Fibroblast of lung (primary cell): ENCODE results near the gene SPATA16. TPM values are rescaled to one million over a fixed set of nuclear protein-coding genes. Genes with fewer than 3 reads are reported as not detected.

Source experiments
- DNase-seq, 2 donors: peaks; one replicate each; pipeline versions ENCODE4 v3.0.0 to v3.0.0-alpha.2; 2010; ENCODE audit warnings: low read depth in 2 of 2
- H2AFZ ChIP-seq: 2 replicates; pipeline ENCODE4 v1.5.1; 2012; ENCODE audit warnings: low read length, control low read depth, inconsistent platforms
- H3K27ac ChIP-seq: 2 replicates; pipeline ENCODE4 v1.5.1; 2011; ENCODE audit warnings: low read length, control low read depth; ENCODE audit not compliant: insufficient read depth
- H3K27me3 ChIP-seq: 2 replicates; pipeline ENCODE4 v1.5.1; 2011; ENCODE audit warnings: mild to moderate bottlenecking, low read length; ENCODE audit not compliant: control insufficient read depth, insufficient read depth
- H3K36me3 ChIP-seq: 2 replicates; pipeline ENCODE4 v1.5.1; 2011; ENCODE audit warnings: low read length; ENCODE audit not compliant: control insufficient read depth, insufficient read depth
- H3K4me1 ChIP-seq: 2 replicates; pipeline ENCODE4 v1.5.1; 2011; ENCODE audit warnings: low read length; ENCODE audit not compliant: control insufficient read depth, insufficient read depth; ENCODE audit errors: extremely low read depth
- H3K4me2 ChIP-seq: 2 replicates; pipeline ENCODE4 v1.5.1; 2011; ENCODE audit warnings: low read length, control low read depth; ENCODE audit not compliant: insufficient read depth; ENCODE audit errors: extremely low read depth
- H3K4me3 ChIP-seq, 4 experiments: fragments of 200-600 bp in 1 of 4; sonication (generic) in 1 of 4; replicated peaks in 1 of 4; 2 replicates each; pipeline ENCODE4 v1.5.1; 2011 to 2016; ENCODE audit warnings: low read length in 4 of 4, low read depth in 3 of 4, mild to moderate bottlenecking in 3 of 4, control low read depth in 2 of 4, inconsistent platforms in 1 of 4, mixed read lengths in 1 of 4; ENCODE audit not compliant: insufficient read depth in 1 of 4; ENCODE audit errors: control extremely low read depth in 1 of 4
- H3K79me2 ChIP-seq: 2 replicates; pipeline ENCODE4 v1.5.1; 2012; ENCODE audit warnings: mild to moderate bottlenecking, low read length, inconsistent platforms; ENCODE audit not compliant: control insufficient read depth, insufficient read depth
- H3K9ac ChIP-seq: 2 replicates; pipeline ENCODE4 v1.5.1; 2011; ENCODE audit warnings: mild to moderate bottlenecking, low read length, control low read depth; ENCODE audit not compliant: insufficient read depth
- H3K9me3 ChIP-seq: 2 replicates; pipeline ENCODE4 v1.5.1; 2012; ENCODE audit warnings: low read depth, low read length; ENCODE audit not compliant: control insufficient read depth, insufficient read depth
- H4K20me1 ChIP-seq: 2 replicates; pipeline ENCODE4 v1.5.1; 2011; ENCODE audit warnings: low read length; ENCODE audit not compliant: control insufficient read depth, insufficient read depth; ENCODE audit errors: extremely low read depth
- EZH2 ChIP-seq: IDR thresholded peaks from 2 replicates; pipeline ENCODE4 v1.5.1; 2012; ENCODE audit warnings: low read length, control low read depth, mild to moderate bottlenecking; ENCODE audit errors: missing control alignments
- polyA plus RNA-seq, 2 donors: library from polyadenylated mRNA; depleted of rRNA in 1 of 2; stranded (reverse) in 1 of 2; unstranded in 1 of 2; fragments of >200 nt; gene quantifications; 2 replicates each; pipeline ENCODE4 v1.2.1, GENCODE V29; 2011 to 2012; ENCODE audit warnings: missing spikeins in 1 of 2
- total RNA-seq: library from RNA; depleted of rRNA; stranded (reverse); fragments of >200 nt; gene quantifications from 2 replicates; pipeline ENCODE4 v1.2.1, GENCODE V29; 2014
- TF ChIP-seq, protein P1 (sequence below), 2 donors: IDR thresholded peaks in 1 of 2; conservative IDR thresholded peaks in 1 of 2; 1 replicate in 1 of 2; 2 replicates in 1 of 2; pipeline ENCODE4 v1.5.1; 2011 to 2012; ENCODE audit warnings: low read length in 2 of 2, control low read depth in 1 of 2, inconsistent platforms in 1 of 2, low read depth in 1 of 2, mild to moderate bottlenecking in 1 of 2

The SPATA16 gene
- total and polyA plus RNA-seq, 2 donors (not counting 1 experiment from before 2014, with no cell fraction given) = not detected

DNA sequence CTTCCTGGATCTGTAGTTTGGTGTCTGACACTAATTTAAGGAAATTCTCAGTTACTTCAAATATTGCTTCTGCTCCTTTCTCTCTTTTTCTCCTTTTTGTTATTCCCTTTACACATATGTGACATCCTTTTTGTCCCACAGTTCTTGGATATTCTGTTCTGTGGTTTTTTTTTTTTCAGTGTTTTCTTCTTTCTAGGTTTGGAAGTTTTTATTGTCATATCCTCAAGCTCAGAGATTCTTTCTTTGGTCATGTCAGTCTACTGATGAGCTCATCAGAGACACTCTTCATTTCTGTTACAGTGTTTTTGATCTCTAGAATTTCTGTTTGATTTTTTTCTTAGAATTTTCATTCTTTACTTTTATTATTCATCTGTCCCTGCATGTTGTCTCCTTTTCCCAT is 140.5 kb downstream of the SPATA16 start:
- no peak for DNase-seq
- no peak overlapping the region for H3K4me2 ChIP-seq

DNA sequence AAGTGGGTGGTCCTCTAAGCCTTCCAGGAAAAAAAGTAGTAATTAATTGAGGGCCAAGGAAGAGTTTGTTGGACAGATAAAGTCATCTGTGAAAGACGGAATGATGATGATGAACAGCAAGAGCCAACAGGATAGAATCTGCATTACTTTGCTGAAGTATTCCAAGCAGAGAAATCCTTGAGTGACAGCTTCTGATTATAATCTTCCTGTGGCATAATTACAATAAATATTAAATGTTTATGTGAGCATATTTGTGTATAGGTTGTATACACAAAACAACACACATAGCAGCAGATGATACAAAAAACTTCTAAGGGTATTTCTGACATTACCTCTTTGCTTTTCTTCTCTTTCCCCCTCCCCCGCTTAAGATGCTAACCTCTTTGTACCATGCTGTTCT is 147.6 kb downstream of the SPATA16 start:
- H3K27ac ChIP-seq = no peak overlapping the region
- DNase-seq = no peak

More for the DNA sequence above, 140.5 kb downstream of the SPATA16 start:
- H3K9ac ChIP-seq = no peak overlapping the region
- no peak overlapping the region for H3K27ac ChIP-seq
- H3K4me3 ChIP-seq = no peak overlapping the region
- no peaks in the 10 kb centered on the region for H3K36me3 ChIP-seq
- no peaks in the 10 kb centered on the region for H3K9me3 ChIP-seq
- H4K20me1 ChIP-seq = no peaks in the 10 kb centered on the region
- H3K4me1 ChIP-seq = no peaks in the 10 kb centered on the region
- no peaks in the 10 kb centered on the region for H3K27me3 ChIP-seq
- no peak overlapping the region for H2AFZ ChIP-seq
- no peaks in the 10 kb centered on the region for H3K79me2 ChIP-seq
- TF ChIP-seq, protein P1, sequence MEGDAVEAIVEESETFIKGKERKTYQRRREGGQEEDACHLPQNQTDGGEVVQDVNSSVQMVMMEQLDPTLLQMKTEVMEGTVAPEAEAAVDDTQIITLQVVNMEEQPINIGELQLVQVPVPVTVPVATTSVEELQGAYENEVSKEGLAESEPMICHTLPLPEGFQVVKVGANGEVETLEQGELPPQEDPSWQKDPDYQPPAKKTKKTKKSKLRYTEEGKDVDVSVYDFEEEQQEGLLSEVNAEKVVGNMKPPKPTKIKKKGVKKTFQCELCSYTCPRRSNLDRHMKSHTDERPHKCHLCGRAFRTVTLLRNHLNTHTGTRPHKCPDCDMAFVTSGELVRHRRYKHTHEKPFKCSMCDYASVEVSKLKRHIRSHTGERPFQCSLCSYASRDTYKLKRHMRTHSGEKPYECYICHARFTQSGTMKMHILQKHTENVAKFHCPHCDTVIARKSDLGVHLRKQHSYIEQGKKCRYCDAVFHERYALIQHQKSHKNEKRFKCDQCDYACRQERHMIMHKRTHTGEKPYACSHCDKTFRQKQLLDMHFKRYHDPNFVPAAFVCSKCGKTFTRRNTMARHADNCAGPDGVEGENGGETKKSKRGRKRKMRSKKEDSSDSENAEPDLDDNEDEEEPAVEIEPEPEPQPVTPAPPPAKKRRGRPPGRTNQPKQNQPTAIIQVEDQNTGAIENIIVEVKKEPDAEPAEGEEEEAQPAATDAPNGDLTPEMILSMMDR (conservative IDR thresholded peaks at IDR 0.05 in 1 of 2, IDR thresholded peaks at IDR 0.05 in 1 of 2; ENCODE audit: low read depth in 1 of 2, low read length in 2 of 2) = no peak
- TF ChIP-seq EZH2 = no peak

DNA sequence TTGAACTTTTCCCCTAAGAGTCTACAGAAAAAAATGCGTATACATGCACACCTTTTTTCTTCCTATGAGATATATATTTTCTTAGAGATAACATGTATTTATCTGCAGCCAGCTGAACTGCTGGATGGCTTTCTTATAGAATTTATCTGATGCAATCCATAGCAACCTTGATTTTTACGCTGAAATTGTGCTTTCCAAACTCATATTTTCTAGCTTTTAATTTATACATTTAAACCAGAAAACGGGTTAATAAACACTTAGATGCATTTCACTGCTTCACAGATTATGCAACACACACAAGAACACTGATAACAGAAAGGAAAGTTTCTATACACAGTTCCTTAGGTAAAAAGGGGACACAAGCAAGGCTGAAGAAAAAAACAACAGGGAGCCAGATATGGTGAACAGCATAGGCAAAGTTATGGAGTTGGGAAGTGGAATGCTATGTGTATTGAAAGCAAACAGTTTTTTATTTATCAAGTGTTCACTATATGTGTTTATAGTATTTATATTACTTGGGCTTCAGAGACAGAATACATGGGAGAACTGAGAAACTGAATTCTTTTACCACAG is 149.5 kb downstream of the SPATA16 start:
- H4K20me1 ChIP-seq = no peaks in the 10 kb centered on the region
- H3K9me3 ChIP-seq = no peaks in the 10 kb centered on the region
- H3K4me1 ChIP-seq = no peaks in the 10 kb centered on the region
- peak in 1 of 2 donors; percentile 24 for DNase-seq
- no peaks in the 10 kb centered on the region for H3K27me3 ChIP-seq
- H3K9ac ChIP-seq = no peak overlapping the region
- H3K27ac ChIP-seq = no peak overlapping the region
- H3K36me3 ChIP-seq = no peaks in the 10 kb centered on the region
- no peak overlapping the region for H3K4me3 ChIP-seq
- no peaks in the 10 kb centered on the region for H3K79me2 ChIP-seq
- H3K4me2 ChIP-seq = no peak overlapping the region
- no peak overlapping the region for H2AFZ ChIP-seq
- TF ChIP-seq, protein P1 (conservative IDR thresholded peaks at IDR 0.05 in 1 of 2, IDR thresholded peaks at IDR 0.05 in 1 of 2; ENCODE audit: low read depth in 1 of 2, low read length in 2 of 2) = no peak
- TF ChIP-seq EZH2 = no peak

More for the DNA sequence above, 147.6 kb downstream of the SPATA16 start:
- Histone ChIP-seq H3K9me3 (no peaks in the 10 kb centered on the region), H3K27me3 (no peaks in the 10 kb centered on the region), H3K9ac (no peak overlapping the region), H4K20me1 (no peaks in the 10 kb centered on the region), H3K4me2 (no peak overlapping the region), H3K4me3 (no peak overlapping the region), H3K36me3 (no peaks in the 10 kb centered on the region), H3K4me1 (no peaks in the 10 kb centered on the region), H2AFZ (no peak overlapping the region), H3K79me2 (no peaks in the 10 kb centered on the region)
- TF ChIP-seq, protein P1 (conservative IDR thresholded peaks at IDR 0.05 in 1 of 2, IDR thresholded peaks at IDR 0.05 in 1 of 2; ENCODE audit: low read depth in 1 of 2, low read length in 2 of 2) = no peak
- TF ChIP-seq EZH2 = no peak
